GM12878 (cell line): Measurements from ENCODE around the gene HNRNPF. TPM values are rescaled to one million over a fixed set of nuclear protein-coding genes. Genes with fewer than 3 reads are reported as not detected.

Experiments used
- ATAC-seq: fragments of 200-7000 bp; cut with Tn5 transposase; 3 replicates; pipeline ENCODE4 v1.9.1; 2020; ENCODE audit warnings: mild to moderate bottlenecking, moderate library complexity
- BruUV-seq: library from RNA; stranded (reverse); fragments of 400-500 nt; replicated peaks from 2 replicates; lab custom pipeline; 2021; lab: Mats Ljungman, UMichigan
- CTCF ChIA-PET: fragments of 300-600 bp; sonication (Branson Sonifier 250); formaldehyde crosslinking; extraction: SDS; loops from one replicate; lab custom pipeline; 2021; ENCODE audit warnings: inconsistent platforms; lab: Yijun Ruan, JAX
- POLR2A ChIA-PET: fragments of 350-600 bp; formaldehyde crosslinking; extraction: SDS; loops from one replicate; lab custom pipeline; 2021; ENCODE audit warnings: inconsistent platforms; lab: Charles Lee
- RAD21 ChIA-PET: fragments of 300-600 bp; sonication (Branson Sonifier 250); formaldehyde crosslinking; loops from one replicate; lab custom pipeline; 2023; ENCODE audit warnings: antibody characterized with exemption; ENCODE audit not compliant: unreplicated experiment; lab: Charles Lee
- SMC1A ChIA-PET: fragments of 300-600 bp; sonication (Branson Sonifier 250); formaldehyde crosslinking; loops from one replicate; lab custom pipeline; 2023; ENCODE audit not compliant: unreplicated experiment, uncharacterized antibody; lab: Charles Lee
- DNase-seq: peaks from one replicate; pipeline ENCODE4 v3.0.0-alpha.2; 2011; ENCODE audit warnings: low read depth, low spot score
- FAIRE-seq: peaks from 3 replicates; lab custom pipeline; 2011; peaks lifted over from hg19 to GRCh38; lab: Jason Lieb, UNC
- H2AFZ ChIP-seq: 2 replicates; pipeline ENCODE4 v1.6.0; 2011; ENCODE audit warnings: low read depth, low read length, control low read depth; ENCODE audit not compliant: control insufficient read depth
- H3K27ac ChIP-seq: 2 replicates; pipeline ENCODE4 v1.5.1; 2011; ENCODE audit warnings: control low read depth; ENCODE audit not compliant: control insufficient read depth, insufficient read depth
- H3K27me3 ChIP-seq, 2 experiments: replicated peaks in 1 of 2; 2 replicates each; pipeline versions ENCODE4 v1.6.0 to v1.6.1; 2011; ENCODE audit warnings: low read length in 1 of 2; ENCODE audit not compliant: control insufficient read depth in 2 of 2, insufficient read depth in 2 of 2
- H3K36me3 ChIP-seq, 2 experiments: 2 replicates each; pipeline ENCODE4 v1.5.1; 2011; ENCODE audit warnings: low read length in 1 of 2; ENCODE audit not compliant: control insufficient read depth in 2 of 2, insufficient read depth in 2 of 2
- H3K4me1 ChIP-seq: 2 replicates; pipeline ENCODE4 v1.6.1; 2011; ENCODE audit warnings: mild to moderate bottlenecking, low read length, moderate library complexity, mixed read lengths; ENCODE audit not compliant: control insufficient read depth, insufficient read depth
- H3K4me2 ChIP-seq: 2 replicates; pipeline ENCODE4 v1.6.0; 2011; ENCODE audit warnings: control low read depth; ENCODE audit not compliant: control insufficient read depth, insufficient read depth
- H3K4me3 ChIP-seq: fragments of 200-600 bp; sonication (generic); 2 replicates; pipeline ENCODE4 v1.5.1; 2016
- H3K79me2 ChIP-seq: 2 replicates; pipeline ENCODE4 v1.6.0; 2011; ENCODE audit warnings: low read length; ENCODE audit not compliant: control insufficient read depth, insufficient read depth
- H3K9ac ChIP-seq: 2 replicates; pipeline ENCODE4 v1.8.0; 2011; ENCODE audit warnings: low read length, control low read depth, mixed read lengths; ENCODE audit not compliant: control insufficient read depth, insufficient read depth
- H3K9me3 ChIP-seq: replicated peaks from 3 replicates; pipeline ENCODE4 v1.5.1; 2011; ENCODE audit warnings: mild to moderate bottlenecking, low read length; ENCODE audit not compliant: control insufficient read depth, insufficient read depth
- H4K20me1 ChIP-seq: 2 replicates; pipeline ENCODE4 v1.6.0; 2011; ENCODE audit not compliant: control insufficient read depth, insufficient read depth
- ATF2 ChIP-seq: IDR thresholded peaks from 2 replicates; pipeline ENCODE4 v1.6.1; 2012; ENCODE audit warnings: low read length, inconsistent platforms
- BCLAF1 ChIP-seq: fragments of 450-650 bp; IDR thresholded peaks from 2 replicates; pipeline ENCODE4 v1.6.1; 2017; ENCODE audit warnings: antibody characterized with exemption, mild to moderate bottlenecking, moderate library complexity
- CBX5 ChIP-seq: sonication (generic); IDR thresholded peaks from 2 replicates; pipeline ENCODE4 v1.6.1; 2016; ENCODE audit warnings: low read depth, moderate library complexity, mild to moderate bottlenecking, inconsistent platforms
- CHD1 ChIP-seq: IDR thresholded peaks from 2 replicates; pipeline ENCODE4 v1.6.1; 2012; ENCODE audit warnings: low read depth, low read length, improper control_type of control experiment
- CHD4 ChIP-seq: fragments of 200-600 bp; sonication (generic); IDR thresholded peaks from 2 replicates; pipeline ENCODE4 v1.6.1; 2016; ENCODE audit warnings: mild to moderate bottlenecking
- EGR1 ChIP-seq, 2 experiments: IDR thresholded peaks; 1 replicate in 1 of 2; 2 replicates in 1 of 2; pipeline ENCODE4 v1.6.1; 2011 to 2012; ENCODE audit warnings: low read depth in 2 of 2, low read length in 2 of 2, borderline replicate concordance in 1 of 2, mild to moderate bottlenecking in 1 of 2, moderate library complexity in 1 of 2
- ESRRA ChIP-seq: IDR thresholded peaks from 2 replicates; pipeline ENCODE4 v1.6.1; 2012; ENCODE audit warnings: mild to moderate bottlenecking, low read length, improper control_type of control experiment
- HDGF ChIP-seq: fragments of 450-650 bp; IDR thresholded peaks from 2 replicates; pipeline ENCODE4 v1.6.1; 2016; ENCODE audit warnings: antibody characterized with exemption
- KLF5 ChIP-seq: fragments of 450-650 bp; IDR thresholded peaks from 2 replicates; pipeline ENCODE4 v1.6.1; 2014; ENCODE audit warnings: mild to moderate bottlenecking; ENCODE audit not compliant: partially characterized antibody
- NRF1 ChIP-seq: conservative IDR thresholded peaks from 2 replicates; pipeline ENCODE4 v1.6.1; 2011; ENCODE audit warnings: mild to moderate bottlenecking, low read depth, low read length, improper control_type of control experiment
- PRDM15 ChIP-seq: fragments of 450-650 bp; formaldehyde crosslinking; IDR thresholded peaks from 2 replicates; pipeline ENCODE4 v1.4.0; 2020; ENCODE audit warnings: mild to moderate bottlenecking, moderate library complexity
- SMAD5 ChIP-seq: IDR thresholded peaks from 2 replicates; pipeline ENCODE4 v1.6.1; 2016; ENCODE audit warnings: antibody characterized with exemption, low read depth
- SMC3 ChIP-seq: IDR thresholded peaks from 2 replicates; pipeline ENCODE4 v1.6.1; 2011; ENCODE audit warnings: low read length, improper control_type of control experiment, borderline replicate concordance
- ZNF217 ChIP-seq: fragments of 450-650 bp; IDR thresholded peaks from 2 replicates; pipeline ENCODE4 v1.6.1; 2017; ENCODE audit warnings: antibody characterized with exemption, mild to moderate bottlenecking
- ZNF622 ChIP-seq: fragments of 450-650 bp; IDR thresholded peaks from 2 replicates; pipeline ENCODE4 v1.6.1; 2017; ENCODE audit warnings: mild to moderate bottlenecking, inconsistent platforms
- WGBS: methylation state at CpG from one replicate; pipeline ENCODE4 v1.1.6; 2016; ENCODE audit warnings: low lambda C conversion rate; ENCODE audit not compliant: insufficient replicate concordance, insufficient coverage; ENCODE audit errors: missing lambda C conversion rate; 5-methylcytosine and 5-hydroxymethylcytosine counted together
- in situ Hi-C: fragments of 300-500 bp; cut with MboI; formaldehyde crosslinking; loops from 9 replicates; pipeline ENCODE4 v1.14.3; 2018; ENCODE audit warnings: mixed read lengths
- intact Hi-C: fragments of 100-400 bp; cut with micrococcal nuclease; formaldehyde crosslinking; loops from one replicate; pipeline ENCODE4 v1.14.2; 2022; ENCODE audit not compliant: unreplicated experiment
- polyA plus RNA-seq, 11 experiments: library from polyadenylated mRNA; depleted of rRNA in 4 of 11; unstranded in 6 of 11; stranded (reverse) in 5 of 11; fragments of >200 nt; fragmentation: Nextera tagmentation in 4 of 11; fragmentation: Illumina TruSeq in 1 of 11; extraction: Ambion mirVana in 4 of 11; extraction: Trizol in 1 of 11; gene quantifications; 1 replicate in 1 of 11; 2 replicates in 10 of 11; pipeline versions ENCODE4 v1.2.1 to v1.2.3, GENCODE V29; 2011 to 2016; ENCODE audit warnings: inconsistent platforms in 2 of 11, missing spikeins in 2 of 11, low read depth in 1 of 11
- total RNA-seq, 4 experiments: library from RNA; depleted of rRNA in 3 of 4; stranded (reverse); fragments of >200 nt in 3 of 4; fragmentation: Illumina TruSeq in 1 of 4; extraction: Trizol in 1 of 4; gene quantifications; 2 replicates each; pipeline versions ENCODE4 v1.2.1 to v1.2.3, GENCODE V29; 2013 to 2021

The HNRNPF gene
- total and polyA plus RNA-seq, 10 of the 15 experiments (the other 5 are each of a cell fraction or from before 2014, with no cell fraction given): 156 to 373 (median 293) TPM

DNA sequence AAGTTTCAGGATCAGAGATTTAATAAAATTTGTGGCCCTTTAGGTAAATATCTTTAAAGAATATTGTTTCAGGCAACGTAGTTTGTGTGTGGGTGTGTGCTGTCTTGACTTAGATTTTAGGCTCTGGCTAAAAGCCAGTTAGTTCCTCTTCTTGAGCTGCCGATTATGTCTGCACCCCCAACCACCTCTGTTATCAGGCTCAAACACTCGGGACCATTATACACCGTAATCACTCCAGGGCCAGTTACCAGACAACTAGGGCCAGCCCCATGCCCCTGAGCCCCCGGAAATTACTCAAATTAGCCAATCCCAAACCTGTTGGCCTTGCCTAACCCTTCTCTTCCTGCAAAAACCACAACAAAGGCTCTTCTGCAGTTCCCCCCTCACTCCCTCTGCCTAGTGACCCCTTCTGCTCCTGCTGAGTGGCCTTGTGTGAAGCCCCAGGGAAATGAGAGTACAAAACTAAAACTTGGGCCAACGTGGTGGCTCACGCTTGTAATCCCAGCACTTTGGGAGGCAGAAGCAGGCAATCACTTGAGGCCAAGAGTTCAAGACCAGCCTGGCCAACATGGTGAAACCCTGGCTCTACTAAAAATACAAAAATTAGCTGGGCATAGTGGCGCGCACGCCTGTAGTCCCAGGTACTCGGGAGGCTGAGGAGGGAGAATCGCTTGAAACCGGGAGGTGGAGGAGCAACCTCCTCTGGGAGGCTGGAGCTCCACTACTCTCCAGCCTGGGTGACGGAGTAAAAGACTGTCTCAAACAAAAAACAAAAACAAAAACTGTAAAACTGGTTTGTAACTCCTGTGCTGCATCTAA is 9.2 kb upstream of the HNRNPF start:
- peak overlapping the region; percentile 50 for H3K9ac ChIP-seq
- H2AFZ ChIP-seq: peak overlapping the region; percentile 93
- DNase-seq (peak; percentile 78), ATAC-seq (peak; percentile 72), FAIRE-seq (peak; percentile 95)
- H3K79me2 ChIP-seq: no peaks in the 10 kb centered on the region
- SMC1A ChIA-PET: interaction anchor here (1.1 to 2.8 kb wide), 4 partner anchors 8 to 34 kb away, joined by 3 to 18 read pairs (median 6); partner anchors contain the start of genes HNRNPF and ZNF487
- no peaks in the 10 kb centered on the region for H3K27me3 ChIP-seq
- 50% methylated on average over 14 of the region's 14 CpGs for WGBS
- intact Hi-C loops: loop anchor here (1.0 kb wide), 1 partner anchor 9 kb away; the partner anchor contains the start of gene HNRNPF
- H4K20me1 ChIP-seq: no peaks in the 10 kb centered on the region
- CTCF ChIA-PET: interaction anchor here (0.9 kb wide), 3 partner anchors 8 to 69 kb away, joined by 3 read pairs; no protein-coding TSS in a partner anchor
- no peaks in the 10 kb centered on the region for H3K36me3 ChIP-seq
- peak overlapping the region; percentile 62 for H3K4me2 ChIP-seq
- H3K4me1 ChIP-seq: peaks cover 21% of the 10 kb centered on the region
- RAD21 ChIA-PET: no interaction called here
- POLR2A ChIA-PET: interaction anchor here (0.5 to 1.1 kb wide), 5 partner anchors 8 to 132 kb away, joined by 3 to 4 read pairs (median 3); no protein-coding TSS in a partner anchor
- BruUV-seq: no TSS peak
- H3K4me3 ChIP-seq: peak overlapping the region; percentile 2; the same call in 1 of the 2 replicates
- H3K27ac ChIP-seq: peak overlapping the region; percentile 79
- H3K9me3 ChIP-seq: no peaks in the 10 kb centered on the region; the same call in 2 of the 3 replicates
- in situ Hi-C loops: loop anchor here (25.0 kb wide), 3 partner anchors 281 to 781 kb away; partner anchors contain the start of genes CSGALNACT2 and ZNF33B
- TF ChIP-seq ZNF217 (peak; percentile 85; the same call in 1 of the 2 replicates), EGR1 (IDR thresholded peaks at IDR 0.05; ENCODE audit: borderline replicate concordance in 1 of 2, low read depth in 2 of 2, low read length in 2 of 2) (no peak), CHD1 (no peak), KLF5 (no peak), NRF1 (no peak), BCLAF1 (no peak), ATF2 (no peak; the same call in 1 of the 2 replicates), SMAD5 (no peak), HDGF (no peak), ZNF622 (no peak), ESRRA (no peak), SMC3 (no peak), PRDM15 (no peak), CBX5 (0 out of 2 replicates have a peak, but pooled peaks have one; percentile 55), CHD4 (no peak)
